ENCODE measurements around the gene HNRNPUL2.

- TF ChIP-seq POLR2A (IDR thresholded peaks at IDR 0.05) (no peak), CTCF (IDR thresholded peaks at IDR 0.05) (no peak)
Measured at GRCh38 chr11:62707277-62707861, 19.9 kb downstream of the HNRNPUL2 start, which contains the start of the genes BSCL2 and GNG3.
